ENCODE results near the gene CDH12. TPM values are rescaled to one million over a fixed set of nuclear protein-coding genes. Genes with fewer than 3 reads are reported as not detected.

CDH12 gene
- total and polyA plus RNA-seq, 10 of the 15 experiments (the other 5 are each of a cell fraction or from before 2014, with no cell fraction given), result 0.03 to 0.16 TPM; not detected in 8

- POLR2A ChIA-PET, result no interaction called here
- BruUV-seq (replicated peaks), result no TSS peak
- FAIRE-seq (no peak), DNase-seq (ENCODE audit: low read depth, low spot score) (no peak), ATAC-seq (no peak)
- H3K36me3 ChIP-seq (ENCODE audit: control insufficient read depth in 2 of 2, insufficient read depth in 2 of 2, low read length in 1 of 2), result no peaks in the 10 kb centered on the region
- intact Hi-C loops (cut with micrococcal nuclease; ENCODE audit: unreplicated experiment), result loop anchor here (10.0 kb wide), 2 partner anchors 56 to 414 kb away; no protein-coding TSS in a partner anchor
- H3K4me3 ChIP-seq, result no peak overlapping the region
- H3K79me2 ChIP-seq (ENCODE audit: control insufficient read depth, insufficient read depth, low read length), result no peaks in the 10 kb centered on the region
- no peak overlapping the region for H3K4me2 ChIP-seq (ENCODE audit: control insufficient read depth, insufficient read depth)
- 0% methylated on average over 5 of the region's 5 CpGs for WGBS (ENCODE audit: insufficient coverage, insufficient replicate concordance, low lambda C conversion rate, missing lambda C conversion rate)
- TF ChIP-seq RAD21 (IDR thresholded peaks at IDR 0.05; ENCODE audit: insufficient read depth, low read depth, low read length), result peak; percentile 69
- peak; percentile 43; the same call in 1 of the 2 replicates for TF ChIP-seq SMC3 (IDR thresholded peaks at IDR 0.05; ENCODE audit: borderline replicate concordance, low read length)
- TF ChIP-seq TBL1XR1 (IDR thresholded peaks at IDR 0.05; ENCODE audit: low read depth, low read length), result no peak
- TF ChIP-seq CTCF (IDR thresholded peaks at IDR 0.05 in 2 of 3, conservative IDR thresholded peaks at IDR 0.05 in 1 of 3; ENCODE audit: control insufficient read depth in 2 of 3, extremely low read depth in 1 of 3, insufficient read depth in 1 of 3, low read depth in 3 of 3, low read length in 3 of 3), result peak; percentile 17 to 48 (median 19); a peak in 3 of 6 replicates
- TF ChIP-seq ETV6 (conservative IDR thresholded peaks at IDR 0.05 in 1 of 2, IDR thresholded peaks at IDR 0.05 in 1 of 2; ENCODE audit: borderline replicate concordance in 1 of 2, low read depth in 1 of 2), result no peak
- no peak for TF ChIP-seq YY1 (IDR thresholded peaks at IDR 0.05; ENCODE audit: low read depth, low read length)
- no peak for TF ChIP-seq CREM (IDR thresholded peaks at IDR 0.05; ENCODE audit: low read depth)
- no peak overlapping the region for H3K9ac ChIP-seq (ENCODE audit: control insufficient read depth, insufficient read depth, low read length)
- H2AFZ ChIP-seq (ENCODE audit: control insufficient read depth, low read depth, low read length), result no peak overlapping the region
- no peaks in the 10 kb centered on the region for H3K4me1 ChIP-seq (ENCODE audit: control insufficient read depth, insufficient read depth, low read length)
- no peak overlapping the region for H3K27ac ChIP-seq (ENCODE audit: control insufficient read depth, insufficient read depth)
- SMC1A ChIA-PET (ENCODE audit: uncharacterized antibody, unreplicated experiment), result no interaction called here
- no peaks in the 10 kb centered on the region for H3K9me3 ChIP-seq (replicated peaks; ENCODE audit: control insufficient read depth, insufficient read depth, low read length)
- RAD21 ChIA-PET (ENCODE audit: unreplicated experiment), result no interaction called here
- CTCF ChIA-PET, result interaction anchor here (0.5 to 1.1 kb wide), 3 partner anchors 24 to 71 kb away, joined by 3 to 4 read pairs (median 4); no protein-coding TSS in a partner anchor
- H4K20me1 ChIP-seq (ENCODE audit: control insufficient read depth, insufficient read depth), result no peaks in the 10 kb centered on the region
- in situ Hi-C loops (cut with MboI), result no loop called here
- H3K27me3 ChIP-seq (replicated peaks in 1 of 2; ENCODE audit: control insufficient read depth in 2 of 2, insufficient read depth in 2 of 2, low read length in 1 of 2), result no peaks in the 10 kb centered on the region
Observed at GRCh38 chr5:21810737-21811316, 1042.3 kb downstream of the CDH12 start.

All from GM12878 (cell line).